IPS-NIHi11 (cell line): ENCODE measurements around the gene FOXC1.
A peak's percentile ranks its signal among the peaks of the same experiment; 100 is the strongest.

Experiments
- DNase-seq: peaks from one replicate; pipeline ENCODE4 v3.0.0; 2012; ENCODE audit warnings: mixed read lengths, low spot score

Gene FOXC1

DNA sequence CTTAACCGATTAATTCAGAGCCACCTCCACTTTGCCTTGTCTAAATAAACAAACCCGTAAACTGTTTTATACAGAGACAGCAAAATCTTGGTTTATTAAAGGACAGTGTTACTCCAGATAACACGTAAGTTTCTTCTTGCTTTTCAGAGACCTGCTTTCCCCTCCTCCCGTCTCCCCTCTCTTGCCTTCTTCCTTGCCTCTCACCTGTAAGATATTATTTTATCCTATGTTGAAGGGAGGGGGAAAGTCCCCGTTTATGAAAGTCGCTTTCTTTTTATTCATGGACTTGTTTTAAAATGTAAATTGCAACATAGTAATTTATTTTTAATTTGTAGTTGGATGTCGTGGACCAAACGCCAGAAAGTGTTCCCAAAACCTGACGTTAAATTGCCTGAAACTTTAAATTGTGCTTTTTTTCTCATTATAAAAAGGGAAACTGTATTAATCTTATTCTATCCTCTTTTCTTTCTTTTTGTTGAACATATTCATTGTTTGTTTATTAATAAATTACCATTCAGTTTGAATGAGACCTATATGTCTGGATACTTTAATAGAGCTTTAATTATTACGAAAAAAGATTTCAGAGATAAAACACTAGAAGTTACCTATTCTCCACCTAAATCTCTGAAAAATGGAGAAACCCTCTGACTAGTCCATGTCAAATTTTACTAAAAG is 2.7 kb downstream of the FOXC1 start:
- DNase-seq, result no peak

GRCh38 chr6:1612974-1613306 is 3.2 kb downstream of the FOXC1 start:
- no peak for DNase-seq

DNA sequence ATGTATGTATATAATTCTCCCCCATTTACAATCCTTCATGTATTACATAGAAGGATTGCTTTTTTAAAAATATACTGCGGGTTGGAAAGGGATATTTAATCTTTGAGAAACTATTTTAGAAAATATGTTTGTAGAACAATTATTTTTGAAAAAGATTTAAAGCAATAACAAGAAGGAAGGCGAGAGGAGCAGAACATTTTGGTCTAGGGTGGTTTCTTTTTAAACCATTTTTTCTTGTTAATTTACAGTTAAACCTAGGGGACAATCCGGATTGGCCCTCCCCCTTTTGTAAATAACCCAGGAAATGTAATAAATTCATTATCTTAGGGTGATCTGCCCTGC is 3.6 kb downstream of the FOXC1 start:
- no peak for DNase-seq

DNA sequence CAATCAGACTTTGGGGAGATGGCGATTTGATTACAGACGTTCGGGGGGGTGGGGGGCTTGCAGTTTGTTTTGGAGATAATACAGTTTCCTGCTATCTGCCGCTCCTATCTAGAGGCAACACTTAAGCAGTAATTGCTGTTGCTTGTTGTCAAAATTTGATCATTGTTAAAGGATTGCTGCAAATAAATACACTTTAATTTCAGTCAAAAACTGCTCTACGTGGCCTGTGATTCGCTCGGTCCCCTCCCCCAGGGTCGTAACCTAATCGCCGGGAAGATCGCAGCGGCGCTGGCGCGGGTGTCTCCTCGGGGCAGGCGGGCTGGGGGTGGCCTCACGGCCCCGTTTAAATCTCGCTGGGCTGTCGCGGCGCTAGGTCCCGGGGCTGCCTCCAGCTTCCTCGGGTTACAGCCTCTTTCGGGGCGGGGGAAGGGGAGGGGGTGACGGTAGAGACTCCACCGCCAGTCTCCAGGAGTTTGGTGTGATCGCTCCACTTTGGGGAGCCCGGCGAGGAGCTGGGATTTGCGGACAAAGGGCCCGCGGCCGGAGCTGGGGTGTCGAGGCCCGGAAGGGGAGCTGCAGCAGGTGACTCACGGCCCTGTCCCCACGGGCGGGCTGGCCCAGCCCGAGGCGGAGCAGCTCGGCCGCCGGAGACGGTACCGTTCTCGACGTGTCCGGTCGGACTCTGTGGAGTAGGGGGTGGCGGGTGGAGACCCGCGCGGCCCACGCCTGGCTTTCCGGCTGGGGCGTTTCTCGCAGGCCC is 4.2 kb downstream of the FOXC1 start:
- DNase-seq, result peak; percentile 72

GRCh38 chr6:1614448-1615150 is 4.9 kb downstream of the FOXC1 start:
- peak; percentile 38 for DNase-seq

- DNase-seq, result peak; percentile 62
Observed at GRCh38 chr6:1615151-1615852, 5.6 kb downstream of the FOXC1 start.

GRCh38 chr6:1615853-1616420 is 6.2 kb downstream of the FOXC1 start:
- no peak for DNase-seq

DNA sequence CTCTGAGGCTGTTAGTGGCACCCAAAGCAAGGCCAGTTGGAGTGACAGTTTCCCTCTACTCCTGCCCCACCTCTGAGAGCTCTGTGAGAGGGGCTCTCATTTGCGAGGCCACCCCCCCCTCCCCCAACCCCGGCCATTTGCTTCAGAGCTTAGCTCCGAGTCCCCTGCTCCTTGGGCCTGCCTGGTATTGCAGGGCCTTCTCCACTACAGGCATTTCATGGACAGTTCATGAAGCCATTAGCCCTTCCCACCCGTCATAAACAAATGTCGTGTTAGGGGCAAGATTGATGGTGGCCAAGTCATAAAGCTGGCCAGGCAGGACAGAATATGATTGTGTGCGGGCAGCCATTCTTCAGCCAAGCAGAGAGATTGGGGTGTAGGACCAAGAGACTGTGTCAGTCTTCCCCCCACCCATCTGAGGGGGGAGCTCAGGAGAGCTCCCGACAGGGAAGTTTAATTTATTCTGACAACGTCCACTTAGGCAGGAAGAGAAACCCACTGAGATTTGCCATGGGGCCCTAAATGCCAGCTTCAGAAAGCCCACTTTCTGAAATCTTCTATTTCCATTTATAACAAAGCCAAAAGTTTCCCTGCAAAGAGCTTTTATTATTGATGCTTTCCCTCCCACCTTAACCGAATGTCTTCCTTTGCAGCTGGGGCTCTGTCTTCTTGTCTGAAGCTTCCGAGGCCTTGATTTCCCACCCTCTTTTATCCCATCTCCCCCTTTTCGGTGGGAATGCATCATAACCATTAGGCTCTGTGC is 7.2 kb downstream of the FOXC1 start:
- no peak for DNase-seq

DNA sequence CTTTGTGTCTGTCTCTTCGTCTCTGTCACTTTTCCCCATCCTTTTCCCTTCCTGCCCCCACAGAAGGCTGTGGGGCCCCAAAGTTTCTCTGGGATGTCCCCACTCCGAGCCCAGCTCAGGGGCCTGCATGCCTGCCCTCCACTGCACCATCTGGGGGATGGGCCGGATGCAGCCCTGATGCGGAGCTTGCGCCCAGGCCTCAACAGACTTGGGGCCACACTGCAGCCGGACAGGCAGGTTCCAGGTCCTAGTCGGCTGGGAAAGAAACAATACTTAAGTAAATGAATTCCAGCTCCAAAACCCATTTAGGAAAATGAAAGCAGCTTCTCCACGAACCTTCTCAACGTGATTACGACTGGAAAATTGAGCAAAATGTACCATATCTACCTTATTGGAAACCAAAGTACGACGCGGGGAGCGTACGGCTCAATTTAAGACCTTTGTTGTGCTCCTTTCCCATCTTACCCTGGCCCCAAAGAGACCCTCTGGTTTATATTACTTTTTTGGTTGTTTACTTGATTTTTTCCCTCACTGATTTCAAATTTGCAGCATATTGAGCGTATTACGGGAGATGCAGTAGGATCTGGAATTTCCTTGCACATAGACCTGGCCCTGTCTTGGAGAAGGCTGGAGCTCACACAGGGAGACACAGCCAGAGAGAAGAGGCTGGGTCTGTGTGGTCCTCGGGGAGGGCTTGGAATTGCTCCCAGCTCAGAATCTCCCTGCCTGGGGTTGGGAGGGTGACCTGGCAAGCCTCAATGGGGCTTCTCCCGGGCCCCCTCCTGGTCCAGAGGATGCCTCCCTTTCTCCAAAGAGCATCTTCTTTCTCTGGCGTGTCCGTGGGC is 8.0 kb downstream of the FOXC1 start:
- DNase-seq, result no peak

DNA sequence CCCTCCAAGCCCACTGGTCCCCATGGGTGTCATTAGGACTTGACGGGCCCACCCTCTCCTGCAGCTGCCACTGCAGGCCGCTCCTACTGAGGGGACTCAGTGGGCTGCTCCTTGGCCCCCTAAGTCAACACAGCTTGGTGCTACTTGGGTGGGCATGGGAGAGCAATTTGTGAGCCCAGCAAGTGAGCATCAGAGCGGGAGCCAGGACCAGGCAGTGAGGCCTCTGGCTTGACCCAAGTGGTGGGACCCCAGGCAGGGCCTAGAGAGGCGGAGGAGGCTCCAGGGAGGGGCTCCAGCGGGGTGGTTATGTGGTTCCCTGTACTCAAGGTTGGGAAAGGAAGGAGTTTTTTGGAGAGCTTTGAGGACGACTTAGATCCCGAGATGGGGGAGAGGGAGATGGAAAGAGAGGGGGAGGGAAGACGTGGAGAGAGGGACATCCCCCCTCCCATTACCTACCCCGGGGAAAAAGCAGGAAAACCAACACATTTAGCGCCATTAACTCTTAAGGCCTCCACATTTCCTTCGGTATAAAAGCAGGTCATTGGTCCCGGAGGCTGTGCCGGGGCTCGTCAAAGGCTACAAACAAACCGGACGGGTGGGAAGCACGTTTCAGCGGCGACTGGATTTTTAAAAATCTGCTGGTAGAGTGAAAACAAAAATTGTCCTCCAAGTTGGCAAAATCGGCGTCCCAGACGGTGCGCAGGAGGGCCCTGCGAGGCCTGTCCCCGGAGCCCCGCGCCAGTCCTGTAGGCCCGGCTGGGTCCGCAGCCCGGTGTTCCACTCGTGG is 8.8 kb downstream of the FOXC1 start:
- no peak for DNase-seq

DNA sequence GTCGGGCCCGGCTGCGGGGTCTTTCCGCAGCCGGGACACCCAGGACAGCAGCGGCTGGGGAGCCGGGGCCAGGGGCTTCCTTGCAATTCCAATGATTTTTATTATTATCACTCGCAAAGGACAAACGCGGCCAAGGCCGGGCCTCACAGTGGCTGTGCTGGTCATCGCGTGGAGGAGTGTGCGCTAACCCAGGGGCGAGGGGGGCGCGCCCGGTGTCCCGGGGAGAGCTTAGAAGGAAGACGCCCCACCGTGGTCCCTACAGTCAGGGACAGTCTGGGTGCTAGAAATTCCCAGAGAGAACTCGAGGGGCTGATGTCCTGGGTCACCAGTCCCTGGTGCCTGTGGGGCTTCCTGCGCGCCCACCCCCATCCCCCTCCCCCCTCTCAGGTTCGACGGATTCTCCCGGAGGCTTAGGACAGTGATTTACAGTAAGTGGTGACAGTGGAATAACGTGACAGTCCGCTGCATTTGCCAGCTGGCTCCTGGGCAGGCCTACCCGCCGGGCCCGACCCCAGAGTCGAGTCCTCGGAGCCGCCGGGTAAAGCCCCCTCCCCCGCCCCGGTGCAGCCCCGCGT is 9.5 kb downstream of the FOXC1 start:
- DNase-seq, result no peak

GRCh38 chr6:1619673-1620503 is 10.2 kb downstream of the FOXC1 start:
- DNase-seq, result peak; percentile 86

DNA sequence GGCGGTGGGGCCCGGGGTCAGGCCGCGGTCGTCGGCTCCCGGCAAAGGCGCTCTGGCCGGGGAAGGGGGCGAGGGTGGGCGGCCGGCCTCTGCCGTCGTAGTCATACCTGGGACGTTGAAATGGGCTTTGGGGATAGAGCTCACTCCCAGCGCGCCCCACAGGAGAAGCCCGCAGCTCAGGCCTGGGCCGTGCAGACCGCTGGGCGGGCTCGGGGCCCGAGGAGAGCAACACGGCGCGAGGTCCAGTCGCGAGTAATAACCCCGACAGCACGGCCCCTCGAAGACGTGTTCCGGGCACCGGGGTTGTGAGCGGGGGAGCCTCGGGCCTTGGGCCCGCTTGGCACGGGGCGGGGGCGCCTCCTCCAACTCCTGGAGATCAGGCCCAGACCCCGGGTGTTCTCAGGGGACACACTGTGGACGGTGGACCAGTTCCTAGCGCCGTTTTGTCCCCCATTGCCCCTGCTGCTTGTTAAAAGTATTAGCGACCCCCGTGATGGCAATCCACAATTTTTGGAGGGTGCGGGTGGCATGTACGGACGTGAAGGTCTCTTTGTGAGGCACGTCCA is 10.9 kb downstream of the FOXC1 start:
- peak; percentile 47 for DNase-seq

DNA sequence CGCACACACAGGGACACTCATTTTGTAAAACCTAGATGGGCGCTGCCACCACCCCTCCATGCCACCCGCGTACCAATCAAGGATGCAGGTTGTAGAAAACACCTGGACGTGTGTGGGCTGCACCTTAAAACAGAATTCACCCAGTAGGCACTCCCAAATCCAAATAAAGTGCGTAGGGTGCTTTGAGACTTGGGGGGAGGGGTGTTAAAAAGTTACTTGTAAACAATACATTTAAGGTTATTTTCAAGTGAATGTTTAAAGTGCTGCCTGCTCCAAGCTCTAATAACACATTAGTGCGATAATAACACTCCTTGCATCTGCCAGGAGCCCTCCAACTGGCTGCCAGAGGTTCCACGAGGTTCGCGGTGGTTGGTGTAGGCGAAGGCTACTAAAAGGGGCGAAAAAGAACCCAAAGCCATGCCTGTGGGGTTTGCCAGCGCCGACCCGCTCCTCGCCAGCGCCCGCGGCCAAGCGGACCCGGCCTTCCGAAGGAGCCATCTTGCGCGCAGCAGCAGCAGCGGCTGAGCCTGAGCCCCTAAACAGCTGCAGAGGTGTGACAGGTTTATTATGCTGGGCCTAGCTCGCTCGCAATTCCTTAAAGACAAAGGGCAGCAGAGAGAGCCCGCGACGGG is 11.5 kb downstream of the FOXC1 start:
- DNase-seq, result no peak

DNA sequence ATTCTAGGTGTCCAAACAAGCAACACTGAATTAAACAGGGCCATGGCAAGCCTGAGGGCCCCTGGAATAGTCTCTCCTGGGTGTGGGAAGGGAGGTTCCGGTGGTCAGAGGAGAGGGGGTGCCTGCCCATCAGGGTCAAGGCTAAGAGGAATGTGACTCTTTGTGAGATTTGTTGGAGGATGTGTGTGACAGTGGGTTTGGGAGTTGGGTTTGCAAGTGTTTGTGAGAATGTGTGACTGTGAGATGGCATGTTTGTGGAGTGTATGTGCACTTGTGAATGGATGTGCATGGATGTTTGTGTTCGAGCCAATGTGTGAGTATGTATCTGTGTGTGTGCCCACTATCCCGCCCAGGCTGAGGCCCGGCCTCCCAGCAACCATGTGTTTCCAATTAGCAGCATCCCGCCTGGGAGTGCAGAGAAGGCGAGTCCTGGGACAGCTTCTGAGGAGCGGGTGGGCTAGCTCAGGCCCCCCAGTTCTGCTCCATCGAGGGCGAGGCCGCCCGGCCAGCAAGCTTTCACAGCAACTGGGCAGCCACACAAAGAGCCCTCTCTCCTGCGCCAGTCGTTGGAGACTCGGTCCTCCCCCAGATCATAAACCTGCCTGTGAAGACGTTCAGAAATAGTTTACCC is 12.6 kb downstream of the FOXC1 start:
- DNase-seq, result no peak

- DNase-seq, result no peak
Observed at GRCh38 chr6:1622851-1623768, 13.4 kb downstream of the FOXC1 start.
